HepG2 (cell line): ENCODE measurements around the gene TRMT1. TPM values are rescaled to one million over a fixed set of nuclear protein-coding genes. Genes with fewer than 3 reads are reported as not detected.

Source experiments
- CEBPZ ChIP-seq: IDR thresholded peaks from 2 replicates; pipeline ENCODE4 v1.6.1; 2012; ENCODE audit warnings: low read length, improper control_type of control experiment
- JUN ChIP-seq: sonication (generic); formaldehyde crosslinking; IDR thresholded peaks from 2 replicates; pipeline ENCODE4 v1.4.0; 2020; ENCODE audit warnings: mild to moderate bottlenecking, missing genetic modification reagents
- KDM5B ChIP-seq: sonication (generic); formaldehyde crosslinking; IDR thresholded peaks from 2 replicates; pipeline ENCODE4 v1.4.0; 2020; ENCODE audit warnings: missing genetic modification reagents, mild to moderate bottlenecking, borderline replicate concordance
- PAXIP1 ChIP-seq: sonication (generic); formaldehyde crosslinking; conservative IDR thresholded peaks from 2 replicates; pipeline ENCODE4 v1.4.0; 2020; ENCODE audit warnings: mild to moderate bottlenecking, missing genetic modification reagents, moderate library complexity
- PRDM4 ChIP-seq: sonication (generic); formaldehyde crosslinking; IDR thresholded peaks from 2 replicates; pipeline ENCODE4 v1.9.0; 2021; ENCODE audit warnings: missing genetic modification reagents, borderline replicate concordance
- SCMH1 ChIP-seq: sonication (generic); formaldehyde crosslinking; IDR thresholded peaks from 2 replicates; pipeline ENCODE4 v1.9.0; 2021; ENCODE audit warnings: missing genetic modification reagents, mild to moderate bottlenecking, borderline replicate concordance
- SMARCE1 ChIP-seq: fragments of 450-650 bp; IDR thresholded peaks from 2 replicates; pipeline ENCODE4 v1.6.1; 2017; ENCODE audit warnings: borderline replicate concordance
- TARDBP ChIP-seq: sonication (generic); formaldehyde crosslinking; IDR thresholded peaks from 2 replicates; pipeline ENCODE4 v1.8.0; 2022; ENCODE audit warnings: mild to moderate bottlenecking, missing genetic modification reagents
- TFAP4 ChIP-seq: sonication (generic); IDR thresholded peaks from 2 replicates; pipeline ENCODE4 v1.6.1; 2016; ENCODE audit warnings: low read depth, borderline replicate concordance
- TSC22D2 ChIP-seq: sonication (generic); formaldehyde crosslinking; IDR thresholded peaks from 2 replicates; pipeline ENCODE4 v1.5.1; 2020; ENCODE audit warnings: missing genetic modification reagents, mild to moderate bottlenecking, borderline replicate concordance
- YEATS4 ChIP-seq: sonication (generic); formaldehyde crosslinking; IDR thresholded peaks from 2 replicates; pipeline ENCODE4 v1.4.0; 2020; ENCODE audit warnings: missing genetic modification reagents, borderline replicate concordance
- ZNF24 ChIP-seq: fragments of 450-650 bp; IDR thresholded peaks from 2 replicates; pipeline ENCODE4 v1.6.1; 2017; ENCODE audit warnings: antibody characterized with exemption, mild to moderate bottlenecking
- ZNF501 ChIP-seq: sonication (generic); formaldehyde crosslinking; IDR thresholded peaks from 2 replicates; pipeline ENCODE4 v1.5.1; 2020; ENCODE audit warnings: mild to moderate bottlenecking, moderate library complexity, missing genetic modification reagents
- ZNF781 ChIP-seq: sonication (generic); formaldehyde crosslinking; IDR thresholded peaks from 2 replicates; pipeline ENCODE4 v1.5.1; 2020; ENCODE audit warnings: borderline replicate concordance, mild to moderate bottlenecking, missing genetic modification reagents; ENCODE audit errors: not compliant biosample characterization
- ZNF879 ChIP-seq: sonication (generic); formaldehyde crosslinking; IDR thresholded peaks from 2 replicates; pipeline ENCODE4 v1.8.1; 2023; ENCODE audit warnings: missing genetic modification reagents
- polyA plus RNA-seq, 8 experiments: library from polyadenylated mRNA; depleted of rRNA in 3 of 8; stranded (reverse) in 7 of 8; unstranded in 1 of 8; fragments of >200 nt; fragmentation: Illumina TruSeq in 4 of 8; extraction: Trizol in 4 of 8; gene quantifications; 2 replicates each; pipeline versions ENCODE4 v1.2.1 to v1.2.3, GENCODE V29; 2011 to 2016; ENCODE audit warnings: low read depth in 4 of 8, missing spikeins in 1 of 8, mixed read lengths in 1 of 8; ENCODE audit not compliant: insufficient read depth in 1 of 8
- total RNA-seq, 5 experiments: library from RNA; depleted of rRNA; stranded (reverse); fragments of >200 nt; fragmentation: Illumina TruSeq; extraction: Trizol; gene quantifications; 2 replicates each; pipeline ENCODE4 v1.2.3, GENCODE V29; 2016; ENCODE audit warnings: low read depth in 1 of 5

The TRMT1 gene
- total and polyA plus RNA-seq, 2 of the 13 experiments (the other 11 are each of a cell fraction or from before 2014, with no cell fraction given): 35.5 to 44.1 TPM

- TF ChIP-seq YEATS4 (peak; percentile 27; the same call in 1 of the 2 replicates), SMARCE1 (no peak), ZNF879 (no peak), JUN (CRISPR knock-in tag) (no peak), SCMH1 (CRISPR knock-in tag) (no peak), ZNF501 (CRISPR knock-in tag) (no peak), ZNF781 (CRISPR knock-in tag) (no peak), KDM5B (CRISPR knock-in tag) (no peak), TSC22D2 (CRISPR knock-in tag) (no peak), CEBPZ (no peak), PRDM4 (CRISPR knock-in tag) (no peak), TFAP4 (no peak), TARDBP (CRISPR knock-in tag) (peak; percentile 55; the same call in 1 of the 2 replicates), ZNF24 (0 out of 2 replicates have a peak, but pooled peaks have one; percentile 28), PAXIP1 (no peak)
Observed at GRCh38 chr19:13117772-13118423, 1.4 kb upstream of the TRMT1 start, which contains the start of gene NACC1 (continued).
